Activated CD4-positive, CD25-positive, alpha-beta regulatory T cell treated with anti-CD3 and anti-CD28 coated beads, Interleukin-2, amount 50 U/mL, for 72 hours (primary cell): ENCODE results near the gene UNC13C.
"Not testable (repeated sequence)": the region's sequence is repeated elsewhere in the genome, so short reads cannot be mapped to it uniquely, and the experiment has no call there.

ENCODE experiments used
- DNase-seq: peaks from one replicate; pipeline ENCODE4 v3.0.0; 2021

UNC13C gene

DNA sequence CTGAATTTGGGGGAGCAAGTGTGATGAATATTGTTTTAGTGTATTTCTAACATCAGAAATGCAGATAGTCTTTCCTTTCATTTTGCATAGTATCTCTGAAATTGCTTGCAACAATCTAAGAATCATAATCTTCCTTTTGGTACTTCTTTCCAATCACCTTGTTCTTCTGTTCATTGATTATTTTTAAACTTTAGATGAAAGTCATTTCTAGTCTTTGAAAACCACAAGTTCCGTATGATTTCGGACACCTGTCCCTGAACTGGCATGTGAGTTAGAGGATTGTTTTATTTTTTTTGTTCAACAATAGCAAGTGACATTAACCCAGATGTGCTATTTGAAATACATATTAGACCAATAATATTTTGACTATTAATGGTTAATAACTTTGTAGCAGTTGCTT, 329.7 kb downstream of the UNC13C start:
- no peak for DNase-seq

DNA sequence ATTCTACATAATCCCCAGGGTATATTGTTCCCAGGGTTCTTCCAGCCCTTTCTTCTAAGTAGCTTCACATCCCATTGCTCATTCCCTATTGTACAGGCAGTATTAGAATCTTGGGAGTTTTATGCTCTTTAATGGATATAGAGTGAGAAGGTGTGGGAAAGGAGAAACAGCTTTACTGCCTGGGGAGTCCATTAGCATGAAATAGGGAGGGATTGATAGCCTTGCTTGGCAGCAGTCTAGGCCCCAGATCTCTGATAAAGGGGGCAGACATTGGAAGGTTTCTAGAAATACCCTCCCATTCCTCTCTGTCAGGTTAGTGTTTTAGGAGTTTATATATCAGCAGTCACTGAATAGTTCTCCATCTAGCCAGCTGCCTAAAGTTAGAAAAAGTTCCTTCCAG, 334.3 kb downstream of the UNC13C start:
- no peak for DNase-seq

DNA sequence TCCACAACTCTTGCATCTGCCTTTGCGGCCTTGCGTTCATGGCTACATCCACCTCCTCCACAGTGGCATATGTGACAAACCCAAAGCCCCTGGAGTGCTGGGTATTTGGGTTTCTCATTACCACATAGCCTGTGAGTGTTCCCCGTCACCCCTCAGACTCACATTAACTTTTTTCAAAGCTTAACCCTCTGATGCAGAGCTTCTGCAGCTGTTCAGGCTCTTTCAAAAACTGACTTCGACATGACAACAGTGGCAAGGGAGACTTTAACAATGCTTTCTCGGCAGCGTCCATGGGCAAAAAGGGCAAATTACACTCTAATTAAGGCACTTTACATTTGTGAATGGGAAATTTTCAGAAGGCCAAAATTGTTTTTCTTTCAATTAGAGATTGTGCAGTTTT, 343.2 kb downstream of the UNC13C start:
- DNase-seq = no peak

DNA sequence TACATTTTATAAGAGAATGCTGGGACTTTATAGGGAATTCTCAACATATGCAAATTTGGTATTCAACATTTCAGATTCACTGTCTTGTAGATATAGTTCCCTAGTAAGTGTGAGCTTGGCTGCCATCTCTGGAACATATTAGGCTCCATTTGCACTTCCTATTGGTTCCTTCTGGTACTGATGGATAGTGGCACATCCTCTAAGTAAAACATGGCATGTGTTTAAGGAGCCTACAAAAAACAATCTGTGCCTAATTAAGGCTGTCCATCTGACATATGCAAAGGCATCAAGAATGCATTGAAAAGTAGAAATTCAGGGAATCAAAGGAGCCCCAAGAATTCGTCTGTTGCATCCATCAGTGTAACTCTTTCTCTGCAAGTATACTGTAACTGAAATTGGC, 344.1 kb downstream of the UNC13C start:
- no peak for DNase-seq

DNA sequence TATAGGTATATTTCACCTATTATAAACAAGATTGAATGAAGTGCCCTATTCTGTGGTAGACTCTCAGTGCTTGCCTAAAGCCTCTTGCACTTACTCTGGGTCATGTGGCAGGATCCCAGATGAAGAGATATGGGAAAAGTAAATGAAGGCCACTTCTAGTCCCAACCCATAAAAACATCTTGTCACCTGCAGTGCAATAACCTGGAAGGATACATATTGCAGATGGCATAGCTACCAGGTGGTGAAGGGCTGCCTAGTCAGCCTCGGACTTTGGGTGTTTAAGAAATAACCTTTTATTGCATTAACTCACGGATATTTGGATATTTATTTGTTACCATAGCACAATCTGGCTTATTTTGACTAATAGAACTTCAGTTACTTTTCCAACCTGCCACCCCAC, 367.1 kb downstream of the UNC13C start:
- no peak for DNase-seq

DNA sequence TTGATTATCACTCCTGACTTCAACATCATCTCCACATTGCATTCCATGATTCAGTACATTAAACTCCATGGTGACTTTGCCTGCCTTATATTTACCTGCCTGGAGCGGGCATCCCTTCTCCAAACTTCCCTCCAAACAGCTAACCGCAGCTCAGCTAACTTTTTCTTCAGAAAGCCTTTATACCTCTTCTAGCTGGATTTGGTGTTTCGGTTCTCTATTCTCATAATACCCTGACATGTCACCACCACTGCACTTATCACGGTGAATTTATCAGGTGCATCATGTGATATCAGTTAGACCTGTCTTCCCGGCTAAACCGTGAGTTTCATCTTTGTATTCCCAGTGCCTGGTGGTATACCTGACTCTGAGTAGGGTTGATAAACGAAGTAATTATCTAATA, 367.6 kb downstream of the UNC13C start:
- DNase-seq = no peak

DNA sequence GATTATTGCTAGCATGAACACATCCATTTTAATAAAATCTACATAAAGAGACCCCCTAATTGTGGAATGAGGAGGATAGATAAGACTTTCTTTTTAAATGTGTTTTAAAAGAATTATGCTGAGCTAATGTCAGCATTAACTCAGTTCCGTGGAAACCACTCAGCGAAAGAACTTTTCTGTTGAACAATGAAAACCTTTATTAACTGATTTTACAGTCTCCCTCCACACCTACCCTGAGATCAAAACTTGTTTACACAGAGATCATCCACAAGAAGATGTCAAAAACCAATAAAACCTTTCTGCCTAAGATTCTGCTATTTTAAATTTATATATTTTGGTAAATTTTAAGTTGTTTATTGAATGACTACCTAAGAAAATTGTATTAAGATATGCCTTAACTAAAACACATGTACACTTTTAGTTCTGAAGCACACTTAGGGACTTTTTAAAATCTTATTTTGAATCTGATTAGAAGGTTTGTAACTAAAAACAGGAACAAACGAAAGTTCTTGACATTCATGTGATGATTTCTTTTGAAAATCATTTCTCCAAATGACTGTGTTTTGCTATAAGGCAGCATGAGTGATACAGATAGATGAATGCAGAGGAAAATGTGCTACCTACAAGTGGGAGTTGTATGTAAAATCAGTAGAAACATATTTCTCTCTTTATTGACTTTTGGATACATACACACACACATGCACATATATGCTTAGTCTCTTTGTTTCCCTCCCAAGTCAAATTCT, 369.0 kb downstream of the UNC13C start:
- no peak for DNase-seq

DNA sequence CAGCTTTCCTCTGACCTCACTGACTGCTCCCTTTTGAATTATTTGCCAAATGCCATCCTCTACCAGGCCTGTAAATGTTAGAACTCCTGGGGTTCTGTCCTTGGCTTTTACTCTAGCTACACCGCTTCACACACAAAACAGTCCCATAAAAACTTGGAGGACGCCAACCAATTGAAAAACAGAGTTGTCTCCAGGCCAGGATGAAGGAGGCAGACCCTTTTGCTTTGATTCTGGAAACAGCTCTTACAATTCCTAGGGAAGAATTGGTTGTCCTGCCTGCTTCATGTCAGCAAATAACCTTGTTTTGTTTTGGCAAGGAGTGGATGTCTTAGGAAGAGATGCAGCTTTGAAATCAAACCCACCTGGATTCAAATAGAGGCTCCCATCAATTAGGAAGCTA, 375.5 kb downstream of the UNC13C start:
- no peak for DNase-seq

DNA sequence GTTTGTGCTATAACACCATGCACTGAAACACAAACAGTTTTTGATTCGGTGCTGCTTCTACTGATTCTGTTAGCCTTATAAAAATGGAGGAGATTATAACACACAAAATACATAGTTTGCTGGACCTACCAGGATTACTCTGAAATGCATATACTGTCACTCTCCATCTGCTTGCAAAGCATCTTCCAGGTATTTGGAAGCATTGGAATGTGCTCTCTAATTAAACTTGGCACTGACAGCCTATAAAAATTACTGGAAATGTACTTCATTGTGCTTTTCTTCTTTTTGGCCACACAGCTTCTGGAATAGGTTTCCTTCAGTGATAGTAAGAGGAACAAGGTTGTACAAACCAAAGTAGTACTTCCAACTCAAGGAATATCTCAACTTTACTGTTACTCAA, 376.1 kb downstream of the UNC13C start:
- no peak for DNase-seq

DNA sequence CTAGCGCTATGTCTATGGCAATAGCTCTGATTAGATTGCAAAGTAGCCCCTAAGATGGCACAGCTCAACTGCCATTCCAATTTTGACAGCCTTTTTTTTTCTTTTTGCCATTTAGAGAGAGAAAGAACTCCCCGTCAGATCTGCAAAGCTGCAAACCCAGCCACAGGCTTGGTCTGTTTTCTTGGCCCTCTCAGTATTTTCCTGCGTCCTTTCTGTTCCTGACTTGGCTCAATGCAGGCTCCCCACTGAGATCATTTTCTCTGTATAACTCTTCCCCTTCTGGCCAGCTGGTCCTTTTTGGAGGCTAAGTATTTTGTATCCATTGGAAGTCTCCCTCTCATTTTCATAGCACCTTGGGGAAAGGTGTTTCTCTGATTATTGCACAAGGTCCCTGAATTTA, 386.7 kb downstream of the UNC13C start:
- no peak for DNase-seq

DNA sequence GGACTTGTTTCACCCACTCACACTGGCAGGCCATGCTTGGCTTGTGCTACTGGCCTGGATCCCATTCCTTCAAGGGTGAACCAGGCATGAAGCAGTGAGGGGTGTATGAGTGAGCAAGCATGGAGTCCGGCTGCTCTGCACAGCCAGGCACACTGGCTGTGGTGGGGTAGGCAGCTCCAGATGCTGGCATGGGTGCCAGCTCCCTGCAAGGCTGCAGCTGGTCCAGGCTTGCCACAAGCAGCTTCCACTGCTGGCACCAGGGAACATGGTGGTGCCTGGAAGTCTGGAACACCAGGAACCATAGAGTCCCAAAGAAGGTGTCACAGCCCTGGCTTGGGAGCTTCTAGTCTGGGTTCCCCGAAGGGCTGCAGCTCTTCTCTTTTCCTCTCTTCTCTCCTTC, 395.1 kb downstream of the UNC13C start:
- no peak for DNase-seq

DNA sequence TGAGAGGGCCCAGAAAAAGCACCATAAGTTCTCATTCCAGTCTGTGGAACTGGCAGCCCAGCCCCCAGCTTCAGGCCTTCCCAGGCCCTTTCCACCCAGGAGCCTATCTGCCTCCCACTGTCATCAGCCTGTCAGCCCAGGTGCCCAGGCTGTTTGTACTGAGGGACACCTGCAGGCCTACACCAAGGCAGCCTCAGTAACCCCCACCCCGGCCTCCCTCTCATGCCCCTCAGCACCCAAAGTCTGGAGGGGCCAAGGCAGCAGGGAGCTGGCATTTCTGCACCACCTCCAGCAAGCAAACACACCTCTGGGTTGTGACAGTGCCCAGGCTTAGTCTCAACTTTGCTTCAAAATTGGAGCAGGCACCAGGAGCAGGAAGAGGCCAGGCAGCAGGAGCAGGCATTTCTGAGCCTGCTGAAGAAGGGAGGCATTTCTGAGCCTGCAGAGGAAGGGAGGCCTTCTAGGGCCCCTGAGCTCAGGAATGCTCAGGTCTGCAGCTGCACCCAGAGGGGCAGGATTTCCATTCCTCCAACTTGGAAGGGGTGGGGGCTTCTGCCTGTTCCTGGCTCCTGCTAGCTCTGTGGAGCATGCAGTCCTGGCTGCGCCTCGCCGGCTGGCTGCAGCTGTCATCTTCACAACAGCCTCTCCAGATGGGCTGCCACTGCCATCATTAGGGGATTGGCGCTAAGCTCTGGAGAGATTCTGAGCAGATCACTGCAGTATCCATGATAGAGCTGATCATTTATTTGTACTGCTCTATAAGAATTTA, 396.1 kb downstream of the UNC13C start:
- DNase-seq = no peak

DNA sequence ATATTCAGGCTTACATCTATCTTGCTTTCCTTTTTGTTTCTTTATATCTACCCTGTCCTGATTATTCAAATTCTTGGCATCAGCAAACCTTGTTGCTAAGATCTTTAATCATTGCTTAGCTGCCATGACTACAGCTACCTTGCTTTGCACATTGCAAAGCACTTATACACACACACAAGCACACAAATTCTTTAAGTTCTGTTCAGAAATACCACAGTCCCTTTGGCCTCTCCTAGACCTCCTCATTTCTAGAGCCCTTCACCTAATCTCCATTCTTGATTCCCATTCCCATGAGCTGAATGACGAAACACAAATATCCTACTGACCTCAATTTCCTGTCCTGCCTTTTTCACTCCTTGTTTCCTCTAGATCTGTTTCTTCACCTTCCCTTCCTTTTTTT, 409.6 kb downstream of the UNC13C start:
- no peak for DNase-seq

DNA sequence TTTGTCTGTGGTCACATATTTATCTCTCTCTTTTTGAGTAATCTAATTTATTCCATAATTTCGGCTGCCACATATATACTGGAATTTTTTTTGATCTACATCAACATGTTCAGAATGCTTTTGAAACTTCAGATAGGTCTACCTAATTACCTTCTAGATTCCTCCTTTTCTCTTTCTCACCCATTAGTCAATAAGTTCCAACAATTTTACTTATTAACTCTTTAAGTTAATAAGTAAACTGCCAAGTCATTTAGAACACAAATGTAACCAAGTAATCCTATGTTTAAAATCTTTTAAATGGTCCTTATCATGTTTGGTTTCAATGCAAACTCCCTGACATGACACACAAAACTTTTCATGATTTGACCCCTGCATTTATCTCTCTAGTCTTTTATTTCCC, 410.5 kb downstream of the UNC13C start:
- no peak for DNase-seq

DNA sequence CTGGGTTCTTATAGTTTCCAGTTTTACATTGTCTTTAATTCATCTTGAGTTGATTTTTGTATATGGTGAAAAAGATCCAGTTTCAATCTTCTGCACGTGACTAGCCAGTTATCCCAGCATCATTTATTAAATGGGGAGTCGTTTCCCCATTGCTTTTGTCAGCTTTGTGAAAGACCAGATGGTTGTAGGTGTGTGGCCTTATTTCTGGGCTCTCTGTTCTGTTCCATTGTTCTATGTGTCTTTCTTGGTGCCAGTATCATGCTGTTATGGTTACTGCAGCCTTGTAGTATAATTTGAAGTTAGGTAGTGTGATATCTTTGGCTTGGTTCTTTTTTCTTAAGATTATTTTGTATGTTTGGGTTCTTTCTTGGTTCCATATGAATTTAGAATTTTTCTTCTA, 432.2 kb downstream of the UNC13C start:
- DNase-seq = no peak

DNA sequence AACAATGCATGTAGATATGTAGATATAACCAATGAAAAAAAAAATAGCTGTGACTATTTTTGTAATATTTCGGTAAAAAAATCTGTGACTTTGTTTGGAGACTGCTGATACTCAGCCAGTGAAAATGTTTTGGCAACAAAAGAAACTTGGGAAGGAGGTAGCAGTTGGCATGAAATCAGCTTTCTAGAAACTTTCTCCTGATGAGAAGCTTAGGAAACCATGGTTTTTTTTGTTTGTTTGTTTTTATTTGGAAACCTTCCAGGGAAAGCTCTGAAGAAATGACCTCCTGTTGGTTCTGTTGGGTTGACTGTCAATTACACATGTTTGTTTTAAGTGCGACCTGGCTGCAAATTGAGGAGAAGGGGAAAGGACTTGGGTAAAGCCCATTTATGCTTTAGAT, 445.9 kb downstream of the UNC13C start:
- DNase-seq = no peak

DNA sequence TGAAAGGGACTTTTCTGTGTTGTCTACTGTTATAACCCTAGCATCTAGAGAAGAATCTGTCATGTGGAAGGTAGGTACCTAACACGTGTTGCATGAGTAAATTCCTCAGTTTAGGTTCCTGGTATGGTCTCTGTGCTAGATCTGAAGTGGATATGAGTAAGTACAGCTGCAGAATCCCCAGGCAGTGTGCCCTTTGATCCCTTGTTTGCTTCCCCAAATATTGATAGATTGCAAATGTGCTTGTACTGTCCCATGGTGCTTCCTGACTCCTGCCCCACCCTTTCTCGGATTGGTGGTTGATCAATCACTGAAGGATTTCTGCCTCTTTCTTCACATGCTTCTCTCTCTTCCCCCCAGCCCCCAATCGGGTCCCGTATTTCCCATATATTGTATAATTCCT, 450.4 kb downstream of the UNC13C start:
- no peak for DNase-seq

DNA sequence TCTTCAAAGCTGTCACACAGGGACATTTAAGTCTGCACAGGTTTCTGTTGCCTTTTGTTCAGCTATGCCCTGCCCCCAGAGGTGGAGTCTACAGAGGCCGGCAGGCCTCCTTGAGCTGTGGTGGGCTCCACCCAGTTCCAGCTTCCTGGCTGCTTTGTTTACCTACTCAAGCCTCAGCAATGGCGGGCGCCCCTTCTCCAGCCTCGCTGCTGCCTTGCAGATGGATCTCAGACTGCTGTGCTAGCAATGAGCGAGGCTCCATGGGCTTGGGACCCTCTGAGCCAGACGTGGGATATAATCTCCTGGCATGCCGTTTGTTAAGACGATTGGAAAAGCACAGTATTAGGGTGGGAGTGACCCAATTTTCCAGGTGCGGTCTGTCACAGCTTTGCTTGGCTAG, 472.0 kb downstream of the UNC13C start:
- not testable (repeated sequence) for DNase-seq

DNA sequence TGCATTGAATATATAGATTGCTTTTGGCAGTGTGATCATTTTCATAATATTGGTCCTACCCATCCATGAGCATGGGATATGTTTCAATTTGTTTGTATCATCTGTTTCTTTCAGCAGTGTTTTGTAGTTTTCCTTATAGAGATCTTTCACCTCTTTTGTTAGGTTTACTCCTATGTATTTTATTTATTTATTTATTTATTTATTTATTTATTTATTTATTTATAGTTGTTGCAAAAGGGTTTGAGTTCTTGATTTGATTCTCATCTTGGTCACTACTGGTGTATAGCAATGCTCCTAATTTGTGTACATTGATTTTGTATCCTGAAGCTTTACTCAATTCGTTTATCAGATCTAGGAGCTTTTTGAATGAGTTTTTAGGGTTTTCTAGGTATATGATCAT, 478.2 kb downstream of the UNC13C start:
- DNase-seq = no peak

DNA sequence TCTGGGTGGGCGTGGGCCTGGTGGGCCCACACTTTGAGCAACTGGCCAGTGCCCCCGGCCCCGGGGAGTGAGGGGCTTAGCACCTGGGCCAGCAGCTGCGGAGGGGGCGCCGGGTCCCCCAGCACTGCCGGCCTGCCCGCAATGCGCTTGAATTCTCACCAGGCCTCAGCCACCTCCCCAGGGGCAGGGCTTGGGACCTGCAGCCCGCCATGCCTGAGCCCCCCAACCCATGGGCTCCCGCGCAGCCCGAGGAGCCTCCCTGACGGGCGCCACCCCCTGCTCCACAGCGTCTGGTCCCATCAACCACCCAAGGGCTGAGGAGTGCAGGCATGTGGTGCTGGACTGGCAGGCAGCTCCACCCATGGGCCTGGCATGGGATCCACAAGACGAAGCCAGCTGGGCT, 484.3 kb downstream of the UNC13C start:
- DNase-seq = no peak

DNA sequence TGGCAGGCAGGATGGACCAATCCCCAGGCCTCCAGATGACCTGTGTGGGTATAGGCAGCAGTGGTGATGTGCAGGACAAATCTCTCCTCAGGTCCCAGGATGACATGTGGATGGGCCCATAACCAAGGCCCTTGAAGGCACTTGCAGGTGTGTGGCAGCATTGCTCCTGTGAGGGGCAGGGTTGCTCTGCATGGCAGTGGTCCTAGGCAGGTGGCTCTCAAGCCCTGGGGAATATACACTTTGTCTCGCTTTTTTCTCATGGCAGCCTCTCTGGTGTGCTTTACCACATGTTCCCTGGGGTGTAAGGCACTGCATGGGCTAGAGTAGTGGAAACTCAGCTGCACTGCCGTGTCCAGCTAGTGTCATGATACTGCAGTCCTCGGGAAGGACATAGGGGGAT, 503.6 kb downstream of the UNC13C start:
- DNase-seq = no peak

DNA sequence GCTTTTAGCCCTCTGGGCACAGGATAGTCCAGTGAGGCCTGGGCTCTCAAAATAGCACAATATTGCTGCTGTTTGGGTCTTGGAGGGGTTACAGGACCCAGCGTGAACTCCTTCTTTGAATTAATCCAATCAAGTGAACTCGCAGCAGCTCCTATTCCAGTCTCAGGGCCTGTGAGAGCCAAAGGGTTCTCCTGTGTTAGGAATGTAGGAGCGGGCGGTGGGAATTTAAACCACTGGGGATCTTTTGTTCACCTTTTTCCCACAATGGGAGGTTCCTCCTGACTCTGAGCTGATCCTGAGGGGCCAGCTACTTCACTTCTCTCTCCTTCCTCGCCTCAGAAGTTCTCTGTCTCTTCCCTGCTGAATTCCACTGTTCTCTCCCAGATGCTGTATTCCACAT, 504.0 kb downstream of the UNC13C start:
- DNase-seq = no peak

DNA sequence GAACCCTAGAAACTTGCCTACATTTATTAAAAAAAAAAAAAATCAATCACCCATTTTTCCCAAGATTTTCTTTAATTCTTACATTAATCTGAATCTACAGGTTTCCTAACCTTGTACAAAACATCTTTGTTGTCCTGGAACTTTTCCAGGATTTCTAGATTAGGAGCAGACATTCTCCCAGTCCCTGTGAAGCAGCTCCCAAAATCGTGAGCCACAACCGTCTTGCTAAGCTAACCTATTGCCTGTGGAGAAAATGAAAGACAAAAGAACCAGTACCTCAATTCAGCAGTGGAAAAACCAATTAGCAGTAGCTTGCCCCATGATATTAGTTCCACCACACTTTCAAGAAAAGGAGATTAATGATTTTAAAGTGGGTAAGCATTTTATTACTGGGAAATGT, 522.1 kb downstream of the UNC13C start:
- no peak for DNase-seq

DNA sequence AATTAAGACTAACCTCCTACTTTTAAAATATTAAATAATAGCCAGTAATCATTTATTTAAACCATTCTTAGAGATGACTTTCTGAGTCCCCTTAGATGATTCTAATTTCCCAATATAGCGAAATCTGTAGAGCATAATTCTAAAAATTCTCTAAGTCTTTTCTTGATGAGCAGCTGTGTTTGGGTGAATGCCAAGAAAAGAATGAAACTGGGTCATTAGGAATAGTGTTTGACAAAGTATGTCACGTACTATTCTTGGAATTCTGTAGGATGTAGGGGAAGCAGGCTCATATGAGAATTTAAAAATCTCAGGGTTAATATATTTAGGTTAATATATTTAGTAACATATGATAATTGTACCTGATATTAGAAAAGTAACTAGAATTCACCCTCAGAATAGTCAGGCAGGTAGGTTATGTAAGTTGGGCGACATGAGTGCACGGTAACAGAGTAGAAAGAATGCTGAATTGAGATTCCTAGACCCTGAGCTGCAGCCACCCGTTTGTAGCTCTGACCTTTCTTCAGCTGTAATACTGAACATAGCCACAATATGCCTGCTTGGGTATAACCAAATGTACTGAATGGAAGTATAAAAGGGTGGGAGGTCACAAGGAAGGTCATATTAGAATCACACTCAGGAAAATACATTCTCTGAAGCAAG, 524.3 kb downstream of the UNC13C start:
- DNase-seq = no peak
